Testis (tissue), 2 donors: ENCODE results near the gene CCDC201.

ENCODE experiments used
- CTCF ChIP-seq, 3 experiments: fragments of 450-650 bp in 2 of 3; fragments of 200-600 bp in 1 of 3; sonication (generic) in 1 of 3; IDR thresholded peaks; one replicate each; pipeline ENCODE4 v1.5.1; 2016 to 2019; ENCODE audit warnings: antibody characterized with exemption in 3 of 3, mild to moderate bottlenecking in 2 of 3, moderate library complexity in 1 of 3
- POLR2A ChIP-seq: fragments of 450-650 bp; IDR thresholded peaks from one replicate; pipeline ENCODE4 v1.6.1; 2017; ENCODE audit warnings: antibody characterized with exemption, mild to moderate bottlenecking, moderate library complexity

GRCh38 chr7:45889367-45890067, 16.6 kb upstream of the CCDC201 start:
- no peak for TF ChIP-seq POLR2A
- TF ChIP-seq CTCF (IDR thresholded peaks at IDR 0.05), result no peak
